ENCODE results near the gene KITLG. TPM values are rescaled to one million over a fixed set of nuclear protein-coding genes. Genes with fewer than 3 reads are reported as not detected.
A peak's percentile ranks its signal among the peaks of the same experiment; 100 is the strongest.
"Not testable (repeated sequence)": the region's sequence is repeated elsewhere in the genome, so short reads cannot be mapped to it uniquely, and the experiment has no call there.

KITLG gene
- total RNA-seq (2014; rRNA removed; shearing (Covaris generic); ENCODE audit: low replicate concordance): 32.5 and 35.0 TPM in 2 replicates

DNA sequence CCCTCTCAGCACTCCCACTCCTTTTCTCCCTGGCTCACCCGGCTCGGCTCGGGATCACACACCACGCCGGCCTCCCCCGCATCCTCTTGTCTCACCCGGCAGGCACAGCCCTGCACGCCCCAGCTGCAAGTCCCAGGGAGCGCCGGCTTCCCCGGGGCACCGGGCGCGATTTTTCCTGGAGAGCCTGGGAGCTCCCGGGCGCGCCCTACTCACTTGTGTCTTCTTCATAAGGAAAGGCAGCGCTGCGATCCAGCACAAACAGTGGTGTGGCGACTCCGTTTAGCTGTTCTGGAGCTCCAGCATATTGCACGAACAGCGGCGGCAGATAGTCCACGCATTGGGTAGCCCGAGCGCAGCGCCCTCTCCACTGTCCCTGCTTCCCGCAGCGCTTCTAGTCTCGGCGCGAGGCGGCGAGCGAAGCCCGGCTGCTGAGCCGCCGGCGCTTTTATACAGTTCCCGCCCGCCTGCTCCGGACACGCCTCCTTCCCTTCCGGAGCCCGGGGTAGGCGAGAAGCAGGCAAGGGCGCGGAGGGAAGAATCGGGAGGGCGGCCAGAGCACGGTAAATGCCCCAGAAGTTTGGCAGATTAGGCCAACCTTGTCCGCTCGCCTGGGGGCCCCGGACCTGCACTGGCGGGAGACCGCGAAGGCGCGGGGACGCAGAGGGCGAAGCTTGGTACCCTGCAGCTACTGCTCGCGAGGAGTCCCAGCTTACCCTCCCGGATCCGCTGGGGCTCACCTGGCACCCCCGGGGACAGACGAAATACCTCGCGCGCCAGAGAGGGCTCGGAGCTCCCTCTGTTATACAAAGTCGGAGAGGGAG, at the start of gene KITLG:
Gene KITLG (minus strand): TSS at position 421 of the 821 bp plus-strand sequence. CDS start 193 bp downstream, at position 228.
- DNase-seq (ENCODE audit: low read depth): peak; percentile 87

DNA sequence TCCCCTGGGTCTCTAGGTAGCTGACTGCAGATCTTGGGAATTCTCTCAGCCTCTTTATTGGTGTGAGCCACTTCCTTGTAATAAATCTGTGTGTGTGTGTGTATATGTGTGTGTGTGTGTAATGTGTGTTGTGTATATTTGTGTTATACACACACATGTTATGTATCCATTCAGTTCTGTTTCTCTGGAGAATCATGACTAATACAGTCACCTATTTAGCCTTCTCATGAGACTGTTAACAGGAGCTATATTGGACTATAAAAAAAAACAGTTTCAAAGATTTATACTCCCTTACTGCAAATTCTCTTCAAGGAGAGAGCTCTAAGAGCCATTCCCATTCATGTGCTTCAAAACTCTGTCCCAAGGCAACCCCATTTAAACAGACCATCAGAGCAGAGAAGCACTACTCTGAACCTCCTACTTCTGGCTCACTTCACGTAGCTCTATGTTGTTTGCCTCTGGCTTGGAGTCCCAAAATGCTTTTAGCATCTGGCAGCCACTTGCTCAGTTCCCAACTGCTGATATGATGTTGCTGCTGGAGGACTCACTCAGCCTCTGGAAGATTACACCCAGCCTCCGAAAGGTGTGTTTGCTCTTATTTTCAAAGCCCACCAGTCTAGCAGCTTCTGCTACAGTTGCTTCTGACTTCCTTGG, 48.7 kb upstream of the KITLG start:
- no peak for DNase-seq (ENCODE audit: low read depth)
- in situ Hi-C loops (cut with HindIII; ENCODE audit: low pct_unique_long_range_greater_than_20kb, low sequenced_read_pairs): no loop called here

More for the DNA sequence above, at the start of gene KITLG:
- in situ Hi-C loops (cut with HindIII; ENCODE audit: low pct_unique_long_range_greater_than_20kb, low sequenced_read_pairs): no loop called here

DNA sequence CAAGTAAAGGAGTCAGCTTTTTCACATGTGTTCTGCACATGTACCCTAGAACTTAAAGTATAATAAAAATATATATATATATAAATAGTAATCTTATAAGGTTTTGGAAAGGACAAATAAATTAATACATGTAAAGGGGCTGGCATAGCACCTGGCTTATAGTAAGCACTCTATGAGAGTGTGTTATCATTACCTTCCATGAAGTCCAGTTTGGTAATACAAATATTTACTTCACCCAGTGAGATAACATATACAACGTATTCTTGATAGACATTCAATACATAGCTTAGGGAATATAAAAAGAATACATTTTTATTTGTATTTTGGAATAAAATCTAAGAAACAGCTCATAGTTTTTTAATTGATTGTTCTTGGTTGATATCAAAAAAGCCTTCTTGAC, 47.8 kb upstream of the KITLG start:
- DNase-seq (ENCODE audit: low read depth); in situ Hi-C loops (cut with HindIII; ENCODE audit: low pct_unique_long_range_greater_than_20kb, low sequenced_read_pairs): not testable (repeated sequence)

- DNase-seq (ENCODE audit: low read depth): no peak
- in situ Hi-C loops (cut with HindIII; ENCODE audit: low pct_unique_long_range_greater_than_20kb, low sequenced_read_pairs): no loop called here
Observed at GRCh38 chr12:88627501-88627900, 47.2 kb upstream of the KITLG start.

GRCh38 chr12:88625356-88625755, 45.1 kb upstream of the KITLG start:
- in situ Hi-C loops (cut with HindIII; ENCODE audit: low pct_unique_long_range_greater_than_20kb, low sequenced_read_pairs): no loop called here
- no peak for DNase-seq (ENCODE audit: low read depth)

DNA sequence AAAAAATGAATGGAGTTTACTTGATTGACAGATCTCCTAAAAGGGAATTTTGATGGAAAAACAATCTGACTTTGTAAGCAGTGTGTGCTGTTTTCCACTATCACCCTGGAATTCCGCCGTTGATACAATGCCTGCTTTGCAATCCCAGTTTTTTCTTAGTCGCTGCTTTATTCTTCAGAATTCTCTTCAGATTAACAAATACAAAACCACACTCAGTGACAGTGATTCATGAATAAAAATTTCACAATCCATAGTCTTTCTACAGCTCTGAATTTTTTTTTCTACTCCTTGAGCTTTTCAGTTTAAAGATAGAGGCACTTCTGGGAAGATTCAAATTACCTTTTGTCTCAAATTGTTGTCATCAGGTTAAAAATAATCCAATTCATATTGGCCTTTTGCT, 44.6 kb upstream of the KITLG start:
- in situ Hi-C loops (cut with HindIII; ENCODE audit: low pct_unique_long_range_greater_than_20kb, low sequenced_read_pairs): no loop called here
- no peak for DNase-seq (ENCODE audit: low read depth)

GRCh38 chr12:88623777-88624548, 43.7 kb upstream of the KITLG start:
- DNase-seq (ENCODE audit: low read depth): no peak
- in situ Hi-C loops (cut with HindIII; ENCODE audit: low pct_unique_long_range_greater_than_20kb, low sequenced_read_pairs): no loop called here

DNA sequence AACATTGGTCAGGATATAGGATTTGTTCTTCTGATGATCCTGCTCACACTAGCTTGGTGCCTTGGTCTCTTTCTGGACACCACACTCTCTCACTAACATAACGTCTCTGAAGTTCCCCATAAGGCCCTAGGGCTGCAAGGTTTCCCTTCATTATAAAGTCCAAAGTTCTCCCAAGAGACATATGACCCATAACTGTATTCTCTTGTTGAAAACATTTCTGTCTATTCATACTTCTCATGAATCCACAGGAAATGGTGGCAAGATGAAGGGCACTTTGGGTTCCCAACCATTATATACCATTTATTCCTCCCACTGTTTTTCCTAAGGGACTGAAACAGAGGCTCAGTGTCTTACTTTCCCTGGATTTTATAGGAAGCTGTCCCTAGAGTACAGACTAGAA, 37.1 kb upstream of the KITLG start:
- in situ Hi-C loops (cut with HindIII; ENCODE audit: low pct_unique_long_range_greater_than_20kb, low sequenced_read_pairs): no loop called here
- DNase-seq (ENCODE audit: low read depth): no peak

DNA sequence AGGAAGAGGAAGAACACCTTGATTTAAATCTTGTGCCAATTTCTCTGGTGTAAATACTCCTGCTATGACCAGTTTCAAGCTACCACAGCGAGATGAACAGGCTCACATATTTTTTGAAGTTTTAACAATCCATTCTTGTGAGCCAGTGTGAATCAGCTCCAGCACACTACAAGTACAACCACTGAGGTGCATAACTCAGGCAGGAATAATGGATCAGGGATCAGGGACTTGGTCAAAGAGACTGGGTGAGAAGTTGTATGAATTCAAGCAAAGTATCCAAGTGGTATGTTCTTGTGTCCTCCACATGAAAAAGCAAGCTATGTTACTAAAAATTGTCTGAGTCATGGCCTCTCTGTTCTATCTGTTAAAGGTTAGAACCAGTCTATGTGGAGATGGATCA, 35.2 kb upstream of the KITLG start:
- no peak for DNase-seq (ENCODE audit: low read depth)
- in situ Hi-C loops (cut with HindIII; ENCODE audit: low pct_unique_long_range_greater_than_20kb, low sequenced_read_pairs): no loop called here

DNA sequence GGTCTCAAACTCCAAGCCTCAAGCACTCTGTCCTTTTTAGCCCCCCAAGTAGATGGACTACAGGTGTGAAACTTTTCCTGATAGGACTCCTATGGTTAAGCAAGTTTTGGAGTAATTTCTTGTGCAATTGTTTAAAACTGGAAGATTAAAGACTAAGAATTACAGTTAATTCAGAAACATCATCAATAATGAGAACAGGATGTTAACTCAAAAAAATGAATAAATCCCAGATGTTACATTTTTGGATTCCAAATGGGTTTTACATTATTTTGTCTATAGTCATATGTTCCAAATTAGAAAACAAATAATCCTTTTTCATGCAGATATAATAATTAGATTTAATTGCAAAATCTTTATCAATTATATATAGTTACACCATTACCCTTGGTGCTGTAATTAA, 24.4 kb upstream of the KITLG start:
- in situ Hi-C loops (cut with HindIII; ENCODE audit: low pct_unique_long_range_greater_than_20kb, low sequenced_read_pairs): no loop called here
- DNase-seq (ENCODE audit: low read depth): no peak

DNA sequence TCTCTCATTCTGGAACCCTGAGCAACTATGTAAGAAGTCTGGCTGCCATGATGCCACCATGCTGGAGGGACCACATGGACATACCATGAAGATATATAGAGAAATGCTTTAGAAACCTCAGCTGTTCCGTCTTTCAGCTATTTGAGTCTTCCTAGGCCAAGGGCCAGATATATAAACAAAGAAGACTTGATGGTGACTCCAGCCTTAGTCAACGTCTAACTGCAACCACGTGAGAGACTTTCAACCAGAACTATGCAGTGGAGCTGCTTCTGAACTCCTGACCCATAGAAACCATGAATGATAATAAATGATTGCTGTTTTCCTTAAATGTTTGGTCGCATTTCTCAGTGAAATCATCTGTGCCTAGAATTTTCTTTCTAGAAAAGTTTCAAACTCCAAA, 20.0 kb upstream of the KITLG start:
- in situ Hi-C loops (cut with HindIII; ENCODE audit: low pct_unique_long_range_greater_than_20kb, low sequenced_read_pairs): no loop called here
- peak; percentile 6 for DNase-seq (ENCODE audit: low read depth)

- in situ Hi-C loops (cut with HindIII; ENCODE audit: low pct_unique_long_range_greater_than_20kb, low sequenced_read_pairs): no loop called here
- DNase-seq (ENCODE audit: low read depth): no peak
Observed at GRCh38 chr12:88597365-88597764, 17.1 kb upstream of the KITLG start.

DNA sequence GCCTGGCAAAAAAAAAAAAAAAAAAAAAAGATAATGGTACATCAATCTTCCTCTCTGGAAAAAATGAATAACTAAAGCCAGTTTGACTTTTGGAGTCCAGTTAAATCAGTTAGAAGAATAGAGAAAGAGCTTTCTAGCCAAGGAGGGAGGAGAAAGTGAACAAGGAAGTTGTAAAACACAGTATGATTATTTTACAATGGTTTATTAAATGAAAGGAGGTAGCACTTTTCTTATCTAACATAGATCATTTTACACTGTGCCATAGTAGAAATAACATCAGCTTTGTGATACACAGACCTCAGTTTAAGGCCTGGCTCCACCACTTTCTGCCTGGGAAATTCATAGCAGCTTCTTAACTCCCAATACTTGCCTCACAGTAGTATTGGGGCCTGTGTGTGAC, 15.4 kb upstream of the KITLG start:
- in situ Hi-C loops (cut with HindIII; ENCODE audit: low pct_unique_long_range_greater_than_20kb, low sequenced_read_pairs): no loop called here
- no peak for DNase-seq (ENCODE audit: low read depth)

- in situ Hi-C loops (cut with HindIII; ENCODE audit: low pct_unique_long_range_greater_than_20kb, low sequenced_read_pairs): no loop called here
- no peak for DNase-seq (ENCODE audit: low read depth)
Observed at GRCh38 chr12:88594780-88595179, 14.5 kb upstream of the KITLG start.

DNA sequence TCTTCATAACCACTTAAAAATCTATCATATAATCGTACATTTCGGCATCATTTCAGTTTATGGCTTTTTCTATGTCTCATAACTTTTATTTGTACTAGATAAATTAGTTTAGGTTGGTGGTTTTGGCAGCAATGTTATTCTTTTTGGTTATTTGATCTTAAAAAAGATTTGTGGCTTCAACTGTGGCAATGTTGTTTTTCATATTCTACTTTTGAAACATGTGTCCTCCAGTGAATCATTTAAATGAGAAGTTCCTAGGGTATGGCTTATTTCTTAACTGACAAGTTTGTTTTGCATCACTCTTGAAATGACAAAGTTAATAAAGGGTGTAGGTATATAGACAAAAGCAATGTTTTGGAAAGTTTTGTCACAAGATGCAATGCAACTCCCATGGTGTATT, 11.1 kb upstream of the KITLG start:
- no peak for DNase-seq (ENCODE audit: low read depth)
- in situ Hi-C loops (cut with HindIII; ENCODE audit: low pct_unique_long_range_greater_than_20kb, low sequenced_read_pairs): no loop called here

DNA sequence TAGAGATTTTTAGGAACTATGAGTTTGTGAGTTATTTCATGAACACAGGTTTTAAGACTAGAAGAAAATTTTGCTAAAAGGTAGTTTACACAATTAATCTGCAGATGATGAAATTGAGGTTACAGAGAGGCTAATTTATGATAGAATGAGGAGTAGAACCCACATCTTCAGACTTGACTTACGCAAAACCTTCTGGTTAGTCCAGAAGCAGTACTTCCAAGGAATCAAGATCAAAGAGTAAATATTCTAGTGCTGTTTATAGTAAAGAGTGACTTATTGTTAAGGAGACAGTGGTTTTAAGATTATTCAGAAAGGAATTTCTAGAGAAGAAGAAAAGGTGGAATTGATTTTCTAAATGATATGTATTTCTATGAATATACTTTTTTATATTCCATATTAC, 10.6 kb upstream of the KITLG start:
- in situ Hi-C loops (cut with HindIII; ENCODE audit: low pct_unique_long_range_greater_than_20kb, low sequenced_read_pairs): no loop called here
- DNase-seq (ENCODE audit: low read depth): no peak

DNA sequence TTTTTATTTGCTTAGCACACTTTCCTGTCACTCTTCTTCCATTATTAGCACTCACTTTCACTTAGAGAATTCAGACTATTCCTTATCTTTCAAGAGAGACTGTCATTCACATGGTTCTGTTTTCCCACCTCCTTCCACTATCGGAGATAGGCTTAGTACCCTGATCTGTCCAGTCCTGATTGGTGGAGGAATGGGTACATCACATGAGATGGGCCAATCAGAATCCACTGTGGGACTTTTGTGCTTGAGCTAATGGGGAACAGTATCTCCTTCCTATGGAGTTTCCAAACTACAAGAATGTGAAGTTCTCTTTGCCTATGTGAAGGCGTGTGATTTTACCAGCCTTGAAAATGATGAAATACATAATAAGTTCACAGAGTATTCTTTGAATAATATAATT, 4.8 kb upstream of the KITLG start:
- in situ Hi-C loops (cut with HindIII; ENCODE audit: low pct_unique_long_range_greater_than_20kb, low sequenced_read_pairs): no loop called here
- no peak for DNase-seq (ENCODE audit: low read depth)

- in situ Hi-C loops (cut with HindIII; ENCODE audit: low pct_unique_long_range_greater_than_20kb, low sequenced_read_pairs): no loop called here
- no peak for DNase-seq (ENCODE audit: low read depth)
Observed at GRCh38 chr12:88579601-88580050, 645 bp downstream of the KITLG start.

DNA sequence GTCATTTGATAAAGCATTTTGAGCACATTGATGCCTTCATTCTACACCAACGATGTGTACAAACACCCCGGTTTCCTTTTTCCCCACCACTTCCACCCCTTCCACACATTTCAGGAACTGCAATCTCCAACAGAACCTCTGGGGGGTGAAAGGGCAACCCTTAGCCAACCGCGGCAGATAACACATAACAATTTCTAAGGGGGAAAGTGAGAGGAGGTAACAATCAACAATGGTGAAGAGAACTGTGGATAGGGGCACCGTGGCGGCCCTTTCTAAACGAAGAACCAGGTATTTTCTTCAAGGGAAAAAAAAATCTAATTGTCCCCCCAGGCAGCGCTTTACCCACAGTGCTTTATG, 1.1 kb downstream of the KITLG start:
- in situ Hi-C loops (cut with HindIII; ENCODE audit: low pct_unique_long_range_greater_than_20kb, low sequenced_read_pairs): no loop called here
- peak; percentile 59 for DNase-seq (ENCODE audit: low read depth)

All from Caki2 (cell line).